SU-DHL-6 (cell line): ENCODE measurements around the gene NUDT2.
"Not testable (repeated sequence)": the region's sequence is repeated elsewhere in the genome, so short reads cannot be mapped to it uniquely, and the experiment has no call there.

ENCODE experiments used
- H2AFZ ChIP-seq: fragments of 200-600 bp; sonication (generic); 2 replicates; pipeline ENCODE4 v1.6.1; 2014; ENCODE audit warnings: low read depth, mild to moderate bottlenecking, moderate library complexity, mixed read lengths, antibody characterized with exemption, low read length; ENCODE audit not compliant: severe bottlenecking
- H3F3A ChIP-seq: fragments of 200-600 bp; shearing (Covaris generic); 2 replicates; pipeline ENCODE4 v1.6.0; 2016; ENCODE audit warnings: antibody characterized with exemption, mild to moderate bottlenecking; ENCODE audit not compliant: insufficient read depth
- H3K27ac ChIP-seq: fragments of 200-600 bp; sonication (generic); 2 replicates; pipeline ENCODE4 v1.5.1; 2016; ENCODE audit warnings: low read depth, mild to moderate bottlenecking, low read length, moderate library complexity, mixed read lengths
- H3K27me3 ChIP-seq: fragments of 200-600 bp; sonication (generic), shearing (Covaris generic); 2 replicates; pipeline ENCODE4 v1.6.0; 2014; ENCODE audit warnings: mild to moderate bottlenecking, low read length
- H3K36me3 ChIP-seq: fragments of 200-600 bp; sonication (generic); 2 replicates; pipeline ENCODE4 v1.6.1; 2014; ENCODE audit warnings: mild to moderate bottlenecking, low read length, mixed read lengths
- H3K4me2 ChIP-seq: fragments of 300-600, 200-600 bp; shearing (Covaris generic), sonication (generic); 2 replicates; pipeline ENCODE4 v1.6.0; 2014; ENCODE audit warnings: low read length, low read depth, mild to moderate bottlenecking; ENCODE audit not compliant: poor library complexity, severe bottlenecking
- H3K4me3 ChIP-seq: fragments of 200-600 bp; sonication (generic); 2 replicates; pipeline ENCODE4 v1.5.1; 2014; ENCODE audit warnings: antibody characterized with exemption, low read length, mild to moderate bottlenecking, mixed read lengths; ENCODE audit not compliant: insufficient read depth, poor library complexity, severe bottlenecking
- H3K79me2 ChIP-seq: fragments of 200-600 bp; sonication (generic); 2 replicates; pipeline ENCODE4 v1.6.1; 2014; ENCODE audit warnings: mild to moderate bottlenecking, low read length, moderate library complexity; ENCODE audit not compliant: insufficient read depth
- H3K9ac ChIP-seq: fragments of 200-600 bp; sonication (generic); 2 replicates; pipeline ENCODE4 v1.7.0; 2014; ENCODE audit warnings: mild to moderate bottlenecking, low read length
- H3K9me2 ChIP-seq: fragments of 200-600 bp; sonication (generic); replicated peaks from 2 replicates; pipeline ENCODE4 v1.6.1; 2014; ENCODE audit warnings: low read length; ENCODE audit not compliant: insufficient read depth
- H3K9me3 ChIP-seq: fragments of 200-600 bp; sonication (generic); 2 replicates; pipeline ENCODE4 v1.6.1; 2014; ENCODE audit warnings: low read length, mixed read lengths; ENCODE audit not compliant: insufficient read depth
- H4K20me1 ChIP-seq: fragments of 200-600 bp; sonication (generic); 2 replicates; pipeline ENCODE4 v1.6.1; 2014; ENCODE audit warnings: low read depth, mild to moderate bottlenecking, antibody characterized with exemption, low read length, moderate library complexity, mixed read lengths
- CTCF ChIP-seq: fragments of 200-600 bp; sonication (generic); IDR thresholded peaks from one replicate; pipeline ENCODE4 v1.5.1; 2017; ENCODE audit warnings: antibody characterized with exemption, mild to moderate bottlenecking, low read length, moderate library complexity; ENCODE audit not compliant: insufficient read depth, poor library complexity, severe bottlenecking
- EZH2phosphoT487 ChIP-seq: fragments of 200-600 bp; sonication (generic), shearing (Covaris generic); conservative IDR thresholded peaks from 2 replicates; pipeline ENCODE4 v1.6.1; 2018; ENCODE audit warnings: mild to moderate bottlenecking, antibody characterized with exemption, low read length, moderate library complexity, mixed read lengths

Gene NUDT2

DNA sequence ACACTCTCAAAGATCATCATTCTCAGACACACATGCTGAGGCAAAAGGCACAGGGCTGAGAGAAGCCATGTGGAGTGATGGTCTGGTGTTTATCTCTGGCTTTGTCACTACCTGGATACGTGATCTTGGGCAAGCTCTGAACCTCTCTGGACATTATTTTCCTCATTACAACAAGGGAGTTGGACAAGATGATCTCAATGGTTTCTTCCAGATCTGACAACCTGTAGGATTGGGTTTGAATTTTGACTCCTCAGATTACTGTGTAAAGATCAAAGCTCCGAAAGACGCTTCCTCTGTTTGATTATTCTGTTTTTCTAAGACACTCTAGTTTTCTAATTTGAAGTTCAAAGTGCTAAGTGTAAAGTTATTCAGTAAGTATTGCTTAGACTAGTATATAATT, 20.0 kb downstream of the NUDT2 start:
- H3K9me2 ChIP-seq: no peaks in the 10 kb centered on the region
- no peaks in the 10 kb centered on the region for H4K20me1 ChIP-seq
- H3K9me3 ChIP-seq: no peaks in the 10 kb centered on the region
- no peak overlapping the region for H3K4me2 ChIP-seq
- H3K4me3 ChIP-seq: no peak overlapping the region
- TF ChIP-seq CTCF: no peak
- no peak for TF ChIP-seq EZH2phosphoT487
- H3K36me3 ChIP-seq: no peaks in the 10 kb centered on the region
- H3K79me2 ChIP-seq: no peaks in the 10 kb centered on the region
- no peaks in the 10 kb centered on the region for H3K27me3 ChIP-seq
- H2AFZ ChIP-seq: no peak overlapping the region
- H3F3A ChIP-seq: no peaks in the 10 kb centered on the region
- H3K27ac ChIP-seq: no peak overlapping the region
- no peak overlapping the region for H3K9ac ChIP-seq

GRCh38 chr9:34352122-34352652, 22.8 kb downstream of the NUDT2 start:
- not testable (repeated sequence) for H3F3A ChIP-seq, H4K20me1 ChIP-seq, H2AFZ ChIP-seq, H3K79me2 ChIP-seq, H3K36me3 ChIP-seq, H3K27me3 ChIP-seq, H3K9ac ChIP-seq, H3K27ac ChIP-seq, H3K9me2 ChIP-seq, H3K4me2 ChIP-seq, H3K9me3 ChIP-seq, H3K4me3 ChIP-seq

DNA sequence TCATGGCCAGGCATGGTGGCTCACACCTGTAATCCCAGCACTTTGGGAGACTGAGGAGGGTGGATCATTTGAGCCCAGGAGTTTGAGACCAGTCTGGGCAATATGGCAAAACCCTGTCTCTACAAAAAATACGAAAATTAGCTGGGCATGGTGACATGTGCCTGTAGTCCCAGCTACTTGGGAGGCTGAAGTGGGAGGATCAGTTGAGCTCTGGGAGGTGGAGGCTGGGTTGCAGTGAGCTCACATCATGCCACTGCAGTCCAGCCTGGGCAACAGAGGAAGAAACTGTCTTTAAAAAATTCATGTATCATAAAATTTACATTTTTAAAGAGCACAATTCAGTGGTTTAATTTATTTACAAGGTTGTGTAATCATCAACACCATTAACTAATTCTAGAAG, 23.6 kb downstream of the NUDT2 start:
- H3K9me2 ChIP-seq, H3F3A ChIP-seq, H3K9me3 ChIP-seq, H3K4me3 ChIP-seq, H3K4me2 ChIP-seq, H4K20me1 ChIP-seq, H3K9ac ChIP-seq, H3K27ac ChIP-seq, H2AFZ ChIP-seq, H3K27me3 ChIP-seq, H3K36me3 ChIP-seq, H3K79me2 ChIP-seq: not testable (repeated sequence)

DNA sequence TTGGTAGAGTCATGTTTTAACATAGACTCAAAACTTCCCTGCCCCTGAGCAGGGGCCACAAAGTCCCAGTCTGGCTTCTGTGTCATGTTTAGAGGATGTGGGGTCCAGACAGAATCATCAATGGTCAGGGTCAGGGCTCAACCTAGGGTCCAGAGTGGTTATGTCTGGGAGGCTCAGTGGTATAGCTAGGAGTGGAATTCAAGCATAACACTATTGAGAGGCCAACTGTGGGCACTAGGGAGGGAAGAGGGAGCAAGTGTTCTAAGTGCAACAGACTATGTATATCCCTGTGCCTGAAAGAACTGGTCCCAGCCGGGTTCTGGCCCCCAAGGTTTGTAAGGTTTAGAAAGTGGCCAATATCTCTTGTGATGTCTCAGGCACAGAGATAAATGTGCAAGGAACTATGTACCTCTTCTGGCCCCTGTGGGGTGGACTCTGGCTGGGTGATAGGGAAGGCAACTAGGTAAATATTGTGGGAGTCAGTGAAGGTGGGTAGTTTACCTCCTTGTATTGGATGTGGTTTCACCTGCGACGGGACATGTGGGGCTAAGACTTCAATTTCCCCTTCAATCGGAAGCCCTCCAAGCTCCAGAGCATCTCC, 33.3 kb downstream of the NUDT2 start:
- H3K4me2 ChIP-seq: no peak overlapping the region
- H2AFZ ChIP-seq: no peak overlapping the region

More for the DNA sequence above, 33.3 kb downstream of the NUDT2 start:
- Histone ChIP-seq H3K9me2 (no peaks in the 10 kb centered on the region), H4K20me1 (no peaks in the 10 kb centered on the region), H3K36me3 (no peaks in the 10 kb centered on the region), H3K4me3 (no peak overlapping the region), H3K27ac (no peak overlapping the region), H3F3A (no peaks in the 10 kb centered on the region), H3K27me3 (no peaks in the 10 kb centered on the region), H3K9me3 (peaks cover 3% of the 10 kb centered on the region; the same call in 1 of the 2 replicates), H3K79me2 (no peaks in the 10 kb centered on the region), H3K9ac (no peak overlapping the region)
- TF ChIP-seq CTCF (no peak), EZH2phosphoT487 (no peak)
